OCI-LY7 (cell line): ENCODE data around the gene METTL24. TPM values are rescaled to one million over a fixed set of nuclear protein-coding genes. Genes with fewer than 3 reads are reported as not detected.

Experiments used
- BruUV-seq: library from RNA; stranded (reverse); fragments of 400-500 nt; replicated peaks from 2 replicates; lab custom pipeline; 2021; lab: Mats Ljungman, UMichigan
- CTCF ChIA-PET: fragments of 300-600 bp; sonication (Branson Sonifier 250); formaldehyde crosslinking; loops from one replicate; lab custom pipeline; 2022; ENCODE audit warnings: antibody characterized with exemption; ENCODE audit not compliant: unreplicated experiment; lab: Charles Lee
- POLR2A ChIA-PET: fragments of 300-600 bp; sonication (Branson Sonifier 250); formaldehyde crosslinking; loops from one replicate; lab custom pipeline; 2022; ENCODE audit warnings: antibody characterized with exemption; lab: Charles Lee
- DNase-seq: peaks from one replicate; pipeline ENCODE4 v3.0.0-alpha.2; 2015; ENCODE audit warnings: low spot score
- H2AFZ ChIP-seq: fragments of 200-600 bp; sonication (generic), shearing (Covaris generic); 2 replicates; pipeline ENCODE4 v1.6.1; 2014; ENCODE audit warnings: mild to moderate bottlenecking, antibody characterized with exemption, low read length, moderate library complexity
- H3K27ac ChIP-seq: fragments of 200-600 bp; sonication (generic); 2 replicates; pipeline ENCODE4 v1.5.1; 2014; ENCODE audit warnings: mixed run types, low read depth, mild to moderate bottlenecking, moderate library complexity, low read length, inconsistent platforms; ENCODE audit not compliant: poor library complexity, severe bottlenecking
- H3K36me3 ChIP-seq: fragments of 200-600 bp; sonication (generic); 2 replicates; pipeline ENCODE4 v1.6.1; 2014; ENCODE audit warnings: mild to moderate bottlenecking, antibody characterized with exemption, low read length, moderate library complexity, mixed read lengths; ENCODE audit not compliant: insufficient read depth
- H3K4me1 ChIP-seq: fragments of 200-600 bp; sonication (generic); 2 replicates; pipeline ENCODE4 v1.5.1; 2014; ENCODE audit warnings: mild to moderate bottlenecking, low read length; ENCODE audit not compliant: insufficient read depth, poor library complexity, severe bottlenecking
- H3K4me2 ChIP-seq: fragments of 200-600 bp; sonication (generic); 2 replicates; pipeline ENCODE4 v1.6.1; 2014; ENCODE audit warnings: mild to moderate bottlenecking, low read length
- H3K4me3 ChIP-seq: fragments of 200-600 bp; sonication (generic); 2 replicates; pipeline ENCODE4 v1.5.1; 2014; ENCODE audit warnings: mild to moderate bottlenecking, low read depth, low read length; ENCODE audit not compliant: poor library complexity, severe bottlenecking
- H3K79me2 ChIP-seq: fragments of 200-600 bp; sonication (generic); 2 replicates; pipeline ENCODE4 v1.6.1; 2016; ENCODE audit warnings: low read depth, mild to moderate bottlenecking, low read length, moderate library complexity, mixed read lengths; ENCODE audit not compliant: insufficient read depth
- H3K9me2 ChIP-seq: fragments of 200-600 bp; sonication (generic); 2 replicates; pipeline ENCODE4 v1.6.1; 2016; ENCODE audit warnings: mild to moderate bottlenecking, low read length, mixed read lengths; ENCODE audit not compliant: insufficient read depth
- H3K9me3 ChIP-seq: fragments of 200-600 bp; sonication (generic); 2 replicates; pipeline ENCODE4 v1.6.1; 2014; ENCODE audit warnings: mild to moderate bottlenecking, mixed run types, low read length, mixed read lengths
- H4K20me1 ChIP-seq: fragments of 200-600 bp; sonication (generic); 2 replicates; pipeline ENCODE4 v1.6.1; 2014; ENCODE audit warnings: mild to moderate bottlenecking, antibody characterized with exemption, low read length, moderate library complexity, mixed read lengths; ENCODE audit not compliant: insufficient read depth
- CTCF ChIP-seq: fragments of 200-600 bp; sonication (generic); conservative IDR thresholded peaks from 2 replicates; pipeline ENCODE4 v1.5.1; 2014; ENCODE audit warnings: mild to moderate bottlenecking, antibody characterized with exemption, low read length, moderate library complexity, mixed read lengths
- EZH2phosphoT487 ChIP-seq: fragments of 200-600 bp; sonication (generic); IDR thresholded peaks from 2 replicates; pipeline ENCODE4 v1.6.1; 2018; ENCODE audit warnings: low read depth, borderline replicate concordance, mild to moderate bottlenecking, mixed run types, antibody characterized with exemption, low read length, moderate library complexity, mixed read lengths
- intact Hi-C: fragments of 100-400 bp; cut with micrococcal nuclease; formaldehyde crosslinking; loops from one replicate; pipeline ENCODE4 v1.10.0; 2022; ENCODE audit not compliant: unreplicated experiment
- total RNA-seq, 2 experiments: library from RNA; depleted of rRNA in 1 of 2; stranded (reverse); fragments of >200 nt in 1 of 2; shearing (Covaris generic) in 1 of 2; gene quantifications; 2 replicates each; pipeline ENCODE4 v1.2.3, GENCODE V29; 2014 to 2022

METTL24 gene
- total RNA-seq, 2 experiments from 2014 or later: not detected

- POLR2A ChIA-PET: interaction anchor here (0.7 kb wide), 1 partner anchor 85 kb away, joined by 3 read pairs; no protein-coding TSS in a partner anchor
Measured at GRCh38 chr6:110326057-110326456, 32.1 kb downstream of the METTL24 start.

GRCh38 chr6:110325197-110325596 is 33.0 kb downstream of the METTL24 start:
- Histone ChIP-seq H3K9me3 (no peaks in the 10 kb centered on the region), H3K4me2 (no peak overlapping the region), H3K36me3 (no peaks in the 10 kb centered on the region), H3K79me2 (no peaks in the 10 kb centered on the region), H2AFZ (no peak overlapping the region), H3K9me2 (no peaks in the 10 kb centered on the region), H3K4me1 (no peaks in the 10 kb centered on the region), H4K20me1 (no peaks in the 10 kb centered on the region), H3K4me3 (no peak overlapping the region), H3K27ac (no peak overlapping the region)
- DNase-seq: no peak
- ChIA-PET POLR2A (interaction anchor here (0.6 kb wide), 1 partner anchor 474 kb away, joined by 5 read pairs; no protein-coding TSS in a partner anchor), CTCF (no interaction called here)
- no TSS peak for BruUV-seq
- intact Hi-C loops: no loop called here
- TF ChIP-seq CTCF: no peak
- no peak for TF ChIP-seq EZH2phosphoT487

More at GRCh38 chr6:110326057-110326456, 32.1 kb downstream of the METTL24 start:
- TF ChIP-seq EZH2phosphoT487: no peak
- no peak for TF ChIP-seq CTCF
- intact Hi-C loops: no loop called here
- Histone ChIP-seq H3K36me3 (no peaks in the 10 kb centered on the region), H4K20me1 (no peaks in the 10 kb centered on the region), H3K79me2 (no peaks in the 10 kb centered on the region), H3K9me3 (no peaks in the 10 kb centered on the region), H3K9me2 (no peaks in the 10 kb centered on the region), H3K4me3 (no peak overlapping the region), H3K4me2 (no peak overlapping the region), H2AFZ (no peak overlapping the region), H3K27ac (no peak overlapping the region), H3K4me1 (no peaks in the 10 kb centered on the region)
- BruUV-seq: no TSS peak
- no peak for DNase-seq
- CTCF ChIA-PET: no interaction called here

GRCh38 chr6:110324548-110324947 is 33.6 kb downstream of the METTL24 start:
- TF ChIP-seq EZH2phosphoT487 (no peak), CTCF (no peak)
- H3K9me2 ChIP-seq: no peaks in the 10 kb centered on the region
- DNase-seq: no peak
- no peaks in the 10 kb centered on the region for H3K36me3 ChIP-seq
- no TSS peak for BruUV-seq
- POLR2A ChIA-PET: no interaction called here
- intact Hi-C loops: no loop called here
- no peaks in the 10 kb centered on the region for H3K79me2 ChIP-seq
- no peak overlapping the region for H3K27ac ChIP-seq
- H2AFZ ChIP-seq: no peak overlapping the region
- H3K4me3 ChIP-seq: no peak overlapping the region
- no peaks in the 10 kb centered on the region for H3K4me1 ChIP-seq
- no peaks in the 10 kb centered on the region for H3K9me3 ChIP-seq
- H4K20me1 ChIP-seq: no peaks in the 10 kb centered on the region
- CTCF ChIA-PET: no interaction called here
- H3K4me2 ChIP-seq: no peak overlapping the region
